Left ventricle myocardium superior (tissue), 1 donor: ENCODE data around the gene EZH1. TPM values are rescaled to one million over a fixed set of nuclear protein-coding genes. Genes with fewer than 3 reads are reported as not detected.
"Not testable (repeated sequence)": the region's sequence is repeated elsewhere in the genome, so short reads cannot be mapped to it uniquely, and the experiment has no call there.

Source experiments
- ATAC-seq: fragments of 200-7000 bp; cut with Tn5 transposase; one replicate; pipeline ENCODE4 v1.9.1; 2020; ENCODE audit warnings: mild to moderate bottlenecking, moderate library complexity
- DNase-seq: peaks from one replicate; pipeline ENCODE4 v3.0.0-alpha.2; 2020
- intact Hi-C: fragments of 100-400 bp; cut with micrococcal nuclease; formaldehyde crosslinking; loops from one replicate; pipeline ENCODE4 v1.11.0; 2022
- total RNA-seq: library from RNA; stranded (reverse); fragmentation: NEBNext Ultra II Directional; extraction: Animal tissue kit (Norgen Biotek cat#: 25700); gene quantifications from one replicate; pipeline ENCODE4 v1.2.1, GENCODE V29; 2021
- donor health status: DM: no; HTN: yes; CAD: no; lungs with severe emphysema.

EZH1 gene
- total RNA-seq, 1 donor from 2014 or later: 49.6 TPM

- DNase-seq (no peak), ATAC-seq (no peak)
- intact Hi-C loops: no loop called here
These were observed 29.4 kb upstream of the EZH1 start for GRCh38 chr17:42774066-42774745.

GRCh38 chr17:42773290-42774035 is 28.6 kb upstream of the EZH1 start, which contains the start of gene VPS25:
VPS25 (plus strand) TSS chr17:42773449; CDS start chr17:42773476, 27 bp downstream.
- peak; percentile 96 for ATAC-seq
- intact Hi-C loops: no loop called here
- peak; percentile 82 for DNase-seq

- ATAC-seq (no peak), DNase-seq (no peak)
- intact Hi-C loops: no loop called here
These were observed 28.1 kb upstream of the EZH1 start for GRCh38 chr17:42772945-42773289.

- intact Hi-C loops, DNase-seq, ATAC-seq: not testable (repeated sequence)
These were observed 25.1 kb upstream of the EZH1 start for GRCh38 chr17:42769964-42770363.

GRCh38 chr17:42768006-42768405 is 23.2 kb upstream of the EZH1 start:
- ATAC-seq, DNase-seq, intact Hi-C loops: not testable (repeated sequence)

- DNase-seq (no peak), ATAC-seq (no peak)
- intact Hi-C loops: no loop called here
These were observed 22.7 kb upstream of the EZH1 start for GRCh38 chr17:42767512-42767911.

- DNase-seq (no peak), ATAC-seq (no peak)
- intact Hi-C loops: no loop called here
These were observed 21.3 kb upstream of the EZH1 start for GRCh38 chr17:42766124-42766523.

- ATAC-seq (no peak), DNase-seq (no peak)
- intact Hi-C loops: no loop called here
These were observed 16.8 kb upstream of the EZH1 start for GRCh38 chr17:42761638-42762037.

GRCh38 chr17:42760652-42761581 is 16.1 kb upstream of the EZH1 start, which contains the start of gene RAMP2:
RAMP2 (plus strand) TSS chr17:42761227; CDS start chr17:42761262, 35 bp downstream.
- peak; percentile 60 for DNase-seq
- peak; percentile 57 for ATAC-seq
- intact Hi-C loops: no loop called here

GRCh38 chr17:42759982-42760651 is 15.3 kb upstream of the EZH1 start:
- intact Hi-C loops: no loop called here
- ATAC-seq (no peak), DNase-seq (no peak)

- intact Hi-C loops: no loop called here
These were observed 9.9 kb upstream of the EZH1 start for GRCh38 chr17:42754782-42755181.

GRCh38 chr17:42751628-42752027 is 6.8 kb upstream of the EZH1 start:
- DNase-seq: no peak

More at GRCh38 chr17:42754782-42755181, 9.9 kb upstream of the EZH1 start:
- DNase-seq (peak; percentile 47), ATAC-seq (peak; percentile 88)

GRCh38 chr17:42750739-42751344 is 6.0 kb upstream of the EZH1 start:
- peak; percentile 27 for ATAC-seq
- intact Hi-C loops: no loop called here
- DNase-seq: no peak

More at GRCh38 chr17:42751628-42752027, 6.8 kb upstream of the EZH1 start:
- intact Hi-C loops: no loop called here
- ATAC-seq: no peak

GRCh38 chr17:42748908-42749798 is 4.3 kb upstream of the EZH1 start:
- no peak for ATAC-seq
- intact Hi-C loops: no loop called here
- DNase-seq: no peak

- no peak for ATAC-seq
- intact Hi-C loops: no loop called here
- DNase-seq: no peak
These were observed 3.5 kb upstream of the EZH1 start for GRCh38 chr17:42748202-42748907.

- DNase-seq: peak; percentile 89
- intact Hi-C loops: no loop called here
- ATAC-seq: peak; percentile 92
These were observed 496 bp downstream of the EZH1 start for GRCh38 chr17:42744283-42744805.
